GM08714 (cell line): Measurements from ENCODE around the gene OPN1SW.

Experiments
- H3K4me3 ChIP-seq: fragments of 200-500 bp; sonication (Bioruptor generic); 2 replicates; pipeline ENCODE4 v1.5.1; 2014; ENCODE audit warnings: mild to moderate bottlenecking, low read length, inconsistent platforms
- ZNF274 ChIP-seq: IDR thresholded peaks from 2 replicates; pipeline ENCODE4 v1.6.1; 2012; ENCODE audit warnings: mild to moderate bottlenecking, low read depth, low read length

Gene OPN1SW

DNA sequence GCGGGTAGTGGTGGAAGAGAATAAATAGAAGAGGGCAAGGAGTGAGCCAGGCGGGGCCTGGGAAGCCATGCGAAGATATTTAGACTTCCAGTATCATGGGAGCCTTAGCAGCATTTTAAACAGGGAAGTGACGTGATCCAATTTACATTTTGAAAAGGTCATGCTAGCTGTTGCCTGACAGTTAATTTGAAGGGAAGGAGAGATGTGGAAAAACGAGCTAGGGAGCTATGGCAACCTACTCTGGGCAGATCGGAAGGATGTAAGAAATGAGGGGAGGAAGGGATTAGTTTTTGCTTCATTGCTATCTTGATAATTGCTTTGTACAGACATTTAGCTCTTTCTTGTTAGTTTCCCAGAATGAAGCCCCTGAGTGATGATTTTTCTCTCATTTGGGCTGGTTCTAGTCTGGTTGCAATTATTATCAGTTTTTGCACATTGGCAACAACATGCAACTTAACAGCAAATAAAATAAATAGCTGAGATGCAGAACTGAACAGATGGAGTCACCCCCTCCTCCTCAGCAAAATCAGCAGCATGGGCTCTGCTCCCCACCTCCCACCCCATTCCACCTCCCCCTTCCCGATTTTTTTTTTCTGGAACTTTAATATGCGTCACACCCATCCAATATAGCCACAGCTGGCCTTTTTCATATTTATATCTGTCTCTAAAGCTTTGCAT, 49.4 kb downstream of the OPN1SW start:
- no peak overlapping the region for H3K4me3 ChIP-seq
- no peak for TF ChIP-seq ZNF274

DNA sequence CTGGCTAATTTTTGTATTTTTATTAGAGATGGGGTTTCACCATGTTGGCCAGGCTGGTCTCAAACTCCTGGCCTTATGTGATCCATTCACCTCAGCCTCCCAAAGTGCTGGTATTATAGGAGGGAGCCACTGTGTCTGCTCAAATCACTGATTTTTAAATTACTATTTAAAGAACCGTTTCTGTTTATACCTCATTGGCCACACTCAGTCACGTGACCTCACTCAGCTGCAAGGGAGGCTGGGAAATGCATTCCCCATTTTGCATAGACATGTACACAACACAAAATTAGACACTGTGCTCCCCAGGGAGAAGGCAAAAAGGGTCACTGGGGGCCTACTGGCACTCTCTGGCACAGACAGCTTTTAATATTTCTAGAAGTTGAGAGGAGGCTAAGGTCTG, 50.1 kb downstream of the OPN1SW start:
- no peak for TF ChIP-seq ZNF274
- no peak overlapping the region for H3K4me3 ChIP-seq

DNA sequence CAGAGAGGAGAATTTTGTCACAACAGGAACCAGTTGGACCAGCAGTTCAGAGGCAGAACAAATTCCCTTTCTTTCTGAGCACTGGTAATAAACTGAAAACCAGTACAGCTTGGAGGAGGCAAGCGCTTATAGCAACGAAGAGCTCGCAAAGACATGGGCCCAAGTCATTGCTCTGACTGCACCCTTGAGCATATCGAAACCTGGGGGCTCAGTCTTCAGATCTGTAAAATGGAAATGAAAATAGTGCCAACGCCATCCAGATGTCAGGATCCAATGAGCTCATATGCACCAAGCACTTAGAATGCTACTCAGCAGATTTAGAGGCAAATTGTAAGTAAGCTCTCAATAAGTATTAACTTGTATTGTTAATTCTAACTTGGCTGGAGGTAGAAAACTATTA, 50.9 kb downstream of the OPN1SW start:
- no peak for TF ChIP-seq ZNF274
- no peak overlapping the region for H3K4me3 ChIP-seq
